ENCODE data around the gene SASH1.
"Not testable (repeated sequence)": the region's sequence is repeated elsewhere in the genome, so short reads cannot be mapped to it uniquely, and the experiment has no call there.

Gene SASH1

DNA sequence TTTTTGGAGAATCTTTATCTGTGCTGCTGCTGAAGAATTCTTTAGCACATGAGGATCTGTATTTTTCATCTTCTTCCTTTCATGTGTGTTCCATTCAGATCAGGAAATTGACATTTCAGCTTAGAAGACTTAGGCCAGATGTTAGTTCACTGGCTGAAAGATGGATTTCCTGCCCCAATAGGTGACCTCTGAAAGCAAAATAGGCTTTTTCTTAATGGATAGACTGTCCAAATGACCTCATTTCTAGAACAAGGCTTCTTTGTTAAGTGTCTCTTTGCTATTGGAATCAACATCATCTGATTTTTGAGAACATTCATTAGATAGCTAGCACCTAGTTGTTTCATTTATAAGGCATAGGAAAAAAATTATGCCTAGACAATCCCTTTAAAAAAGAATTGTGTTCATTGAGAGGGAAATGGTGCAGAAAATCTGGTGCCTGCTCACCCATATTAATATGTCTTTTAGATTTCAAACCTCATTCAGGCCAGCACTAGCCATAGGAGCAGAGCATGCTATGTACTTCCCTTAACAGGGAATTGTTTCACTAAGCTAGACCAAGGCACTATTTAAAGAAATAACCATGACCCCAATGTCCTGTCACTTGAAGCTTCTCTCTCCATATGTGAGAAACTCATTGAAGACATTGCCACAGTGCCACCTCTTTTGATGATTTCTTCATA lies 13.6 kb upstream of the SASH1 start:
- DNase-seq (ENCODE audit: low read depth in 2 of 2): no peak

GRCh38 chr6:148329596-148330381 lies 12.8 kb upstream of the SASH1 start:
- DNase-seq (ENCODE audit: low read depth in 2 of 2): no peak

DNA sequence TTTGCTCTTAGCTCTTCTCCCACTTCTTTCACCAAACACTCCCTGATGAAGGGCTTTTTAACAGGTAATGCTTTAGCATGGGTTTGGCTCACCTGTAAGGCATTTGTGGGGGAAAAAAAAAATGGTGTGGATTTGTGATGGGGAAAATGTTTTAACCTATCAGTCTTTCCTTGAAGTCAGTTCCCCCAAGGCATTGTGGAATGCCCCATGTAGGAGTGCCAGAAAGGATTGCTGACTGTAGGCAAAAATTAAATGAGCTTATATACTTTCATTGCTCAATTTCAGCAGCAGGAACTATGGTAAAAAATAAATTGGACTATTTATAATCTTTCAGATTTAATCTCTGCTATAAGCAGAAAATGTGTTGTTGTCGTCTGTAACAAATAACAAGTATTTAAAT lies 10.6 kb upstream of the SASH1 start:
- DNase-seq (ENCODE audit: low read depth in 2 of 2): no peak

DNA sequence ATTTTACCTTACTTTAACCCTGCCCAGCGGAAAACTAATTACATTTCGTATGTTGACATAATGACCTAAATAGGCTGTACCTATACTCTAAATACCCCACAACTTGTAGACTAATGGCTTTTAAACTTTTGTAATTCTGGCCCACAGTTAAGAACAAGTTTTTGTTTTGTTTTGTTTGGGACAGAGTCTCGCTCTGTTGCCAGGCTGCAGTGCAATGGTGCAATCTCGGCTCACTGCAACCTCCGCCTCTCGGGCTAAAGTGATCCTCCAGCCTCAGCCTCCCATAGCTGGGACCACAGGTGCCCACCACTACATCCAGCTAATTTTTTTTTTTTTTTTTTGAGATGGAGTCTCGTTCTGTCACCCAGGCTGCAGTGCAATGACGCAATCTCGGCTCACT lies 5.7 kb upstream of the SASH1 start:
- no peak for DNase-seq (ENCODE audit: low read depth in 2 of 2)

DNA sequence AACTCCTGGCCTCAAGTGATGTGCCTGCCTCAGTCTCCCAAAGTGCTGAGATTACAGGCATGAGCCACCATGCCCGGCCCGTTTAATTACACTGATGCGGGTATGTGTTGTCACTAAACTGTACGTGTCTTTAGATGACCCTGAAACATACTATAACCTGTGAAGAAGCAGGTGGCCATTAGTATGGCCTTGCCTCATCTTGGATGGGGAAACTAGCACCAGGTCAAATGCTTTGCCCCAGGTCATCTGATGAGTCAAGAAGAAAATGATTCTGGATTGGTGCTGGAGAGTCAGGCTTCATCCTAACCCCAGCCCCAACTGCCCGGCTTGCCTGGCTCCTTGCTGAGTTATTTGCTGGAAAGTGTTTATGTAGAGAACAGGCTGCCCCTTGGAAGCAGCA lies 2.9 kb upstream of the SASH1 start:
- DNase-seq (ENCODE audit: low read depth in 2 of 2): no peak

- no peak for DNase-seq (ENCODE audit: low read depth in 2 of 2)
Measured at GRCh38 chr6:148340586-148341297, 1.9 kb upstream of the SASH1 start.

- no peak for DNase-seq (ENCODE audit: low read depth in 2 of 2)
Measured at GRCh38 chr6:148342100-148342349, 613 bp upstream of the SASH1 start.

DNA sequence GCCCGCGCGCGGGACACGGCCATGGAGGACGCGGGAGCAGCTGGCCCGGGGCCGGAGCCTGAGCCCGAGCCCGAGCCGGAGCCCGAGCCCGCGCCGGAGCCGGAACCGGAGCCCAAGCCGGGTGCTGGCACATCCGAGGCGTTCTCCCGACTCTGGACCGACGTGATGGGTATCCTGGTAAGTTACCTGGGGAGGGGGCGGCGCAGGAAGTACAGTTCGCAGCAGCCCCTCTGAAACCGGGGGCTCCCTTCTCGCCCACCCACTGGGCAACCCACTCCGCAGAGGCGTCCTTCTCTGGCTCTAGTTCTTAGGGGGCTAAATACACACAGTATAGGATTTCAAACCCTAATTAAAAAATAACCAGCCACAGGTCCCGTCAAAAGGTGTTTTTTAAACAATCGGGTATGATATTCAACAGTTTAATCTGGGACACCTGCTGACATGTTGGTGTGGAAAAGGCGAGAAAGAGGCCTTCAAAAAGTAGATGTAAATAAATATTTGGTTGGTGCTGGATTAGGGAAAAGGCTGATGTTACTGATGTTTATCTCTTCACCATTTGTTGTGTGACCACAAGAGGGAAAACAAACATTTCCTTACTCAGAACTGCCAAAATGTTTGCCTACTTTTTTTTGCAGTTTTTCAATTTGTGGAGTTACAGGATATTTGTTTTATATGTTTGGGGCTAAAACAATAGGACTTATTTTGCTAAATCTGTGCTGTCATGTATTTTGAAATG lies 577 bp downstream of the SASH1 start:
- DNase-seq (ENCODE audit: low read depth in 2 of 2): no peak

DNA sequence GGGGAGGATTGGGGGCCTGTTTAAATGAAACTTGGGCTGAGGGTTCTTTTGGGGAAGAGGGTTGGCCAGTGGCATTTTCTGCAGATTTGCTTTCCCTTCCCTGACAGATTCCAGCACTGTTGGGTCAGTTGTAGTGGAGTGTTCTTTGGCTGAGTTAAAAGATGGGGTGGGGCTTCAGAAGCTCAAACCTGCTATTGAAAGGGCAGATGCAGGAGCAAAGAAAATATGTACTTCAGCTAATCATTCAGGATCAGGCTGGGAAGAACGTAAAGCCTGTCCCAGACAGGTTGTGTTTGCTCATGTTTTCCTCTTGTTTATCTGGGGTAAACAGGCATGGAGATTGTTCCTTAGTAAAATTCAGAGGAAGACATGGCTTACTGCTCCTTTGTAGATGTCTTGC lies 2.5 kb downstream of the SASH1 start:
- no peak for DNase-seq (ENCODE audit: low read depth in 2 of 2)

DNA sequence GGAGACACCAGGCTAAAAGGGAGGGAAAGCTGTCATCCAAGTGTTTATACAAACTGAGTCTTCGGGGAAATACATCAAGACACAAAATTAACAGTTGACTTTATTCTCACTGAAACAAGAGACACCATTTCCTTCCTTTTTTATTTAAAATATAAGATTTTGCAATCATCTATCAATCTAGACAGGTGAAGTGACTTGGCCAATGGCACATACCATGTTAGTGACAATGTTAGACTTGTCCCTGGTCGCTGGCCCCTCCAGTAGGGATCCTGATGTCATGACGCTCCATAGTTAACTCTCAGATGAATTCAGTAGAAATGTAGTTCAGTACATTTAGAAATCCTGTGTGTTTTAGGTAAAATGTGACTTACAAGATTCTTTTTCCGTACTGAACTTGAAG lies 2.9 kb downstream of the SASH1 start:
- DNase-seq (ENCODE audit: low read depth in 2 of 2): no peak

- DNase-seq (ENCODE audit: low read depth in 2 of 2): no peak
Measured at GRCh38 chr6:148346681-148347440, 4.2 kb downstream of the SASH1 start.

- no peak for DNase-seq (ENCODE audit: low read depth in 2 of 2)
Measured at GRCh38 chr6:148347441-148348054, 4.9 kb downstream of the SASH1 start.

GRCh38 chr6:148348335-148348734 lies 5.7 kb downstream of the SASH1 start:
- no peak for DNase-seq (ENCODE audit: low read depth in 2 of 2)

- no peak for DNase-seq (ENCODE audit: low read depth in 2 of 2)
Measured at GRCh38 chr6:148348778-148349177, 6.1 kb downstream of the SASH1 start.

- no peak for DNase-seq (ENCODE audit: low read depth in 2 of 2)
Measured at GRCh38 chr6:148349466-148349865, 6.8 kb downstream of the SASH1 start.

DNA sequence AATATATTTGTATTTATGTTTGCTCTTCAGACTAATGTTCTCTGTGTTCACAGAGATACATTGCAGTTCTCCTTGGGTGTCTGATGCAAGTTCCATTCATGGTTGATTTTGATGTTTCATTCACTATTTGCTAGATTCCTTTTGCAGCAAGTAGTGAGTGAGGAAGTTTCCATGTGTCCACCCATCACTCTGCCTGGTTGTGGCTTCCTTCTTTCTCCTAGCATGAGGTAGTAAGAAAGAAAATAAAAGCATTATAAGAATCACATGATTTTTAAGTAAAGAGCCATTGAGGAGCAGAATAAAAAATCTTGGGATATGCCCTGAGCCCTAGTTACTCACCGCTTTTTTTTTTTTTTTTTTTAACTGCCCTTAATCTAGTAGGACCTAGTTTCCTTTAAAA lies 8.7 kb downstream of the SASH1 start:
- DNase-seq (ENCODE audit: low read depth in 2 of 2): no peak

DNA sequence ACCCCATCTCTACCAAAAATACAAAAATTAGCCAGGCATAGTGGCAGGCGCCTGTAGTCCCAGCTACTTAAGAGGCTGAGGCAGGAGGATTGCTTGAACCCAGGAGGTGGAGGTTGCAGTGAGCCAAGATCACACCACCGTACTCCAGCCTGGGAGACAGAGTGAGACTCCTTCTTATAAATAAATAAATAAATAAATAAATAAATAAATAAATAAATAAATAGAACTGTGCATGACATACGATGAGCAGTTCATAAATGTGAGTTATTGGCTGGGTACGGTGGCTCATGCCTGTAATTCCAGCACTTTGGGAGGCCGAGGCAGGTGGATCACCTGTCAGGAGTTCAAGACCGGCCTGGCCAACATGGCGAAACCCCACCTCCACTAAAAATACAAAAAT lies 9.8 kb downstream of the SASH1 start:
- not testable (repeated sequence) for DNase-seq (ENCODE audit: low read depth in 2 of 2)

DNA sequence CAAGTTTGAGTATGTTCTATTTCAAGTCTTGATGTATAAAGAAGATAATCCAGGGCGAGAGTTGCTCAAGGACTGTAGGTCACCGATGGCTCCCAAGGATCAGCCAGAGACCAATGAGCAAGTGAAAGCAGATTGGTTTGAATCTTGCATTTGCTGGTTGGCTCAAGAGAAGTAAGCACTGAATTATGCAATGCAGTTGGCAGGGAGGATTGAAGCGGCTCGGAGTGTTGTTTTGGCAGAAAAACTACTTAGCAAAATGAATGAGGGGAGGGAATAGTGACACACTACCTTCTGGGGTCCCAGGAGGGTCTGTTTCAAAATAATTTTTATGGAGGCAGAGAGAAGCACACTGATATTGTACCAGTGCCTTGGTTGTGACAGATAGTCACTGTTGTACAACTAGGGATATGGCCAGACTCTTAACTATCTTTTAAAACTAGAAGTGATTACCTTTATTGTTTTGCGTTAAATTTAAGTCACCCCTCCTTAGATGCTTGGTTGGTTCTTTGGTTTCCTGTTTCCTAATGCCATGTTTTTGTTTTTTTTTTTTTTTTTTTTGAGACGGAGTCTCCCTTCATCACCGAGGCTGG lies 15.7 kb downstream of the SASH1 start:
- no peak for DNase-seq (ENCODE audit: low read depth in 2 of 2)

DNA sequence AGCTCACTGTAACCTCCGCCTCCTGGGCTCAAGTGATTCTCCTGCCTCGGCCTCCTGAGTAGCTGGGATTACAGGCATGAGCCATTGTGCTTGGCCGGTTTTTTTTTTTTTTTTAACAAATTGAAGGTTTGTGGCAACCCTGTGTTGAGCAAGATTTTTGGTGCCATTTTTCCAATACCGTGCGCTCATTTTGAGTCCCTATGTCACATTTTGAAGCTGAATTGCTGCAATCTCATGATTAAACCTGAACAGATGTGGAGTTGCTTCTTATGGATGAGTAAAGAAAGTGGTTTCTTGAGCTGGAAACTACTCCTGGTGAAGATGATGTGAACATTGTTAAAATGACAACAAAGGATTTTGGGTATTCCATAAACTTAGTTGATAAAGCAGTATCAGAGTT lies 16.6 kb downstream of the SASH1 start:
- no peak for DNase-seq (ENCODE audit: low read depth in 2 of 2)

- no peak for DNase-seq (ENCODE audit: low read depth in 2 of 2)
Measured at GRCh38 chr6:148364056-148364824, 21.6 kb downstream of the SASH1 start.

Measured in stimulated activated CD4-positive, alpha-beta T cell treated with anti-CD3 and anti-CD28 coated beads, Interleukin-15, amount 100 ng/mL, for 48 hours (primary cell).